C4-2B (cell line): ENCODE results near the gene SLC39A9.
"Not testable (repeated sequence)": the region's sequence is repeated elsewhere in the genome, so short reads cannot be mapped to it uniquely, and the experiment has no call there.

Experiments used
- H3K27ac ChIP-seq: fragments of 450-650 bp; 2 replicates; pipeline ENCODE4 v1.5.1; 2017
- CTCF ChIP-seq: fragments of 450-650 bp; conservative IDR thresholded peaks from 2 replicates; pipeline ENCODE4 v1.5.1; 2017; ENCODE audit warnings: mild to moderate bottlenecking
- ZFX ChIP-seq: fragments of 450-650 bp; IDR thresholded peaks from 2 replicates; pipeline ENCODE4 v1.6.1; 2017

SLC39A9 gene

GRCh38 chr14:69491193-69491592, 92.7 kb downstream of the SLC39A9 start:
- no peak for TF ChIP-seq ZFX
- no peak for TF ChIP-seq CTCF
- no peak overlapping the region for H3K27ac ChIP-seq

GRCh38 chr14:69493038-69493437, 94.5 kb downstream of the SLC39A9 start:
- TF ChIP-seq CTCF, result no peak
- TF ChIP-seq ZFX, result no peak
- H3K27ac ChIP-seq, result no peak overlapping the region

DNA sequence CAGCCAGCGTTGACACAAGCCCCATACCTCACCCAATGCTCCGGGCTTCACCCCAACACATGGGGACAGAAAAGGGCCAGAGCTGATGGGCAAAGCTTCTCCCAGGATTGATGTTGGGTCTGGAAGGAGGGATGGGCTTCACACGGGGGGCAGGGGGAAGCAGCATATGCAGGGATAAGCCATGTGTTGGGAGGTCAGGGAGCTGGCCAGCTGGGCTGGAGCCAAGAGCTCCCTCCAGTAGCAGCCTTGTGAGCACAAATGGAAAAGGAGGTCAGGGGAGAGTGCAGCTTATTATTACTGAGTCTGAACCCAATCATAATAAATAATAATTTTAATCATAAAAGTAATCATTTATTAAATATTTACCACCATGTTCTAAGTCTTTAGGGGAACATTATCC, 95.3 kb downstream of the SLC39A9 start:
- no peak overlapping the region for H3K27ac ChIP-seq
- TF ChIP-seq CTCF (no peak), ZFX (no peak)

GRCh38 chr14:69495341-69495921, 96.9 kb downstream of the SLC39A9 start:
- H3K27ac ChIP-seq, result no peak overlapping the region
- TF ChIP-seq CTCF (no peak), ZFX (no peak)

DNA sequence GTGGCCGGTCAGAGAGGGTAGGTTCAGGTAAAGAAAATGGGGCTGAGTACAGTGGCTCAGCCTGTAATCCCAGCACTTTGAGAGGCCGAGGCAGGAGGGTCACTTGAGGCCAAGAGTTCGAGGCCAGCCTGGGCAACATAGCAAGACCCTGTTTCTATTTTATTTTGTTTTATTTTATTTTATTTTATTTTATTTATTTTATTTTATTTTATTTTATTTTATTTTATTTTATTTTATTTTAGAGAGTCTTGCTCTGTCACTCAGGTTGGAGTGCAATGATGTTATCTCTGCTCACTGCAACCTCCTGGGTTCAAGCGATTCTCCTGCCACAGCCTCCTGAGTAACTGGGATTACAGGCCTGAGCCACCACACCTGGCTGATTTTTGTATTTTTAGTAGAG, 99.4 kb downstream of the SLC39A9 start:
- not testable (repeated sequence) for H3K27ac ChIP-seq

DNA sequence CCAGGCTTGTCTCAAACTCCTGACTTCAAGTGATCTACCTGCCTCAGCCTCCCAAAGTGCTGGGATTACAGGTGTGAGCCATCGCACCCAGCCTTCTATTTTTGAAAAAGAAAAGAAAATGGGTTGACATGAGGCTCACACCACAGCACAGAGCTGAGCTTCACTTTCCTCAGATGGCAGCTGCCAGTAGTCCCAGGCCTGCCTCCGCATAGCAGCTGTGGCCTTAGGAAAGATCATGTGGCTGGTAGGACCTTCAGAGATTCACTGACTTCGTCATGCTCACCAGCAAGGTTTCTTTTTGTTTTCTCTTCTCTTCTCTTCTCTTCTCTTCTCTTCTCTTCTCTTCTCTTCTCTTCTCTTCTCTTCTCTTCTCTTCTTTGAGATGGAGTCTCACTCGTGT, 99.8 kb downstream of the SLC39A9 start:
- not testable (repeated sequence) for H3K27ac ChIP-seq

DNA sequence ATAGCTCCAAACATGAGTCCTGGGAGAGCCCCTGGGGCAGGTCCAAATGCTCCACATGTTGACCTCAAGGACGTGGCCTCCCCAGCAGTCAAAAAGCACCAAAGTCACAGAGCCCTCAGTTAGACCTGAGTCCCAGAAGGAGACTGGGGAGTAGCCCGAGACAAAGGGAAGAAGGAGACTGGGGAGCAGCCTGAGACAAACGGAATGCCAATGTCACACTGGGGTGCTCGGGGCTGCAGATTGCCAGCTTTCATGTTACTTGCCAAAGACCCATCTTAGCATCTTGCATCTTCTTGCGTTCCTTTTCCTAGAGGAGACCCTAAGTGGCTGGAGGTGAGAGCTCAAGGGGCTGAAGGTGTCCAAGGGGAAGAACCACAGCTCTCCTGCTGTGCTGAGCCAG, 100.9 kb downstream of the SLC39A9 start:
- TF ChIP-seq ZFX, result no peak
- no peak for TF ChIP-seq CTCF
- H3K27ac ChIP-seq, result no peak overlapping the region

GRCh38 chr14:69500096-69500495, 101.6 kb downstream of the SLC39A9 start:
- H3K27ac ChIP-seq, result no peak overlapping the region
- no peak for TF ChIP-seq ZFX
- TF ChIP-seq CTCF, result no peak
